Esophagus squamous epithelium (tissue), 4 donors: ENCODE measurements around the gene DENND1A.

Experiments
- CTCF ChIP-seq, 6 experiments: fragments of 450-650 bp in 4 of 6; fragments of 200-600 bp in 2 of 6; sonication (generic) in 2 of 6; IDR thresholded peaks; one replicate each; pipeline ENCODE4 v1.5.1; 2016 to 2019; ENCODE audit warnings: antibody characterized with exemption in 6 of 6, mild to moderate bottlenecking in 4 of 6, moderate library complexity in 4 of 6
- POLR2A ChIP-seq, 4 donors: fragments of 450-650 bp; IDR thresholded peaks; one replicate each; pipeline ENCODE4 v1.6.1; 2017; ENCODE audit warnings: antibody characterized with exemption in 4 of 4, mild to moderate bottlenecking in 4 of 4, moderate library complexity in 3 of 4

- no peak for TF ChIP-seq CTCF (IDR thresholded peaks at IDR 0.05)
- no peak for TF ChIP-seq POLR2A (IDR thresholded peaks at IDR 0.05)
Observed at GRCh38 chr9:123864251-123864650, 65.7 kb downstream of the DENND1A start.
